Measurements from ENCODE around the gene MSANTD1. TPM values are rescaled to one million over a fixed set of nuclear protein-coding genes. Genes with fewer than 3 reads are reported as not detected.

Gene MSANTD1
- total RNA-seq, 2 donors from 2014 or later: 1.4 to 2.8 TPM

DNA sequence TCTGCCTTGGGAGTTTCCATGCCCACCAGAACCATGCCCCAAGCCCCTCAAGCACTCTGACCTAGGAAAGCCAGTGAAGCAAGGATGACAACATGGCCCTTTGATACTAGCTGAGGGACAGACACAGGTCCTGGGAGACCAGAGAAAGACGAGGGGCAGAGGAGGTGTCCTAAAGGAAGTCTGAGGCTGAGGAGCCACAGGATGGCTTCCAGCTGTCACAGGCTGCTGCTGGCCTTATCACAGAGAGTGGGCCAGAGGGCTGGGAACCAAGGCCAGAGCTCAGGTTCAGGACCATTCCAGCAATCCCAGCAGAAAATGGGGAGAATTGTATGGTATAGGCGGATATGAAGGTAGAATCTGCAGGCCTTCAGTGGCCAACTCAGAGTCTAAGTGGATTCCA is 31.7 kb upstream of the MSANTD1 start:
- no peak for ATAC-seq (ENCODE audit: insufficient number of reproducible peaks, low FRiP score, low read depth)
- no peak overlapping the region for H3K27ac ChIP-seq
- H3K9me3 ChIP-seq: no peaks in the 10 kb centered on the region
- H3K4me3 ChIP-seq: no peak overlapping the region
- no peak for DNase-seq (ENCODE audit: low spot score)
- peaks cover 59% of the 10 kb centered on the region for H3K36me3 ChIP-seq
- TF ChIP-seq, protein P1, sequence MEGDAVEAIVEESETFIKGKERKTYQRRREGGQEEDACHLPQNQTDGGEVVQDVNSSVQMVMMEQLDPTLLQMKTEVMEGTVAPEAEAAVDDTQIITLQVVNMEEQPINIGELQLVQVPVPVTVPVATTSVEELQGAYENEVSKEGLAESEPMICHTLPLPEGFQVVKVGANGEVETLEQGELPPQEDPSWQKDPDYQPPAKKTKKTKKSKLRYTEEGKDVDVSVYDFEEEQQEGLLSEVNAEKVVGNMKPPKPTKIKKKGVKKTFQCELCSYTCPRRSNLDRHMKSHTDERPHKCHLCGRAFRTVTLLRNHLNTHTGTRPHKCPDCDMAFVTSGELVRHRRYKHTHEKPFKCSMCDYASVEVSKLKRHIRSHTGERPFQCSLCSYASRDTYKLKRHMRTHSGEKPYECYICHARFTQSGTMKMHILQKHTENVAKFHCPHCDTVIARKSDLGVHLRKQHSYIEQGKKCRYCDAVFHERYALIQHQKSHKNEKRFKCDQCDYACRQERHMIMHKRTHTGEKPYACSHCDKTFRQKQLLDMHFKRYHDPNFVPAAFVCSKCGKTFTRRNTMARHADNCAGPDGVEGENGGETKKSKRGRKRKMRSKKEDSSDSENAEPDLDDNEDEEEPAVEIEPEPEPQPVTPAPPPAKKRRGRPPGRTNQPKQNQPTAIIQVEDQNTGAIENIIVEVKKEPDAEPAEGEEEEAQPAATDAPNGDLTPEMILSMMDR (IDR thresholded peaks at IDR 0.05): no peak
- no peaks in the 10 kb centered on the region for H3K27me3 ChIP-seq (replicated peaks; ENCODE audit: insufficient read depth)
- H3K4me1 ChIP-seq (ENCODE audit: control insufficient read depth in 1 of 2, low read depth in 2 of 2): no peaks in the 10 kb centered on the region

GRCh38 chr4:3217771-3218170 is 31.2 kb upstream of the MSANTD1 start:
- Histone ChIP-seq H3K36me3 (peaks cover 54% of the 10 kb centered on the region), H3K4me1 (ENCODE audit: control insufficient read depth in 1 of 2, low read depth in 2 of 2) (no peaks in the 10 kb centered on the region), H3K9me3 (no peaks in the 10 kb centered on the region), H3K27me3 (replicated peaks; ENCODE audit: insufficient read depth) (no peaks in the 10 kb centered on the region), H3K27ac (no peak overlapping the region), H3K4me3 (no peak overlapping the region)
- TF ChIP-seq, protein P1 (IDR thresholded peaks at IDR 0.05): no peak
- ATAC-seq (ENCODE audit: insufficient number of reproducible peaks, low FRiP score, low read depth) (no peak), DNase-seq (ENCODE audit: low spot score) (no peak)

GRCh38 chr4:3218824-3219760 is 29.9 kb upstream of the MSANTD1 start:
- Histone ChIP-seq H3K27ac (no peak overlapping the region), H3K4me1 (ENCODE audit: control insufficient read depth in 1 of 2, low read depth in 2 of 2) (no peaks in the 10 kb centered on the region), H3K27me3 (replicated peaks; ENCODE audit: insufficient read depth) (no peaks in the 10 kb centered on the region), H3K4me3 (no peak overlapping the region), H3K36me3 (peaks cover 44% of the 10 kb centered on the region), H3K9me3 (no peaks in the 10 kb centered on the region)
- DNase-seq (ENCODE audit: low spot score): no peak
- ATAC-seq (ENCODE audit: insufficient number of reproducible peaks, low FRiP score, low read depth): no peak
- TF ChIP-seq, protein P1 (IDR thresholded peaks at IDR 0.05): no peak

DNA sequence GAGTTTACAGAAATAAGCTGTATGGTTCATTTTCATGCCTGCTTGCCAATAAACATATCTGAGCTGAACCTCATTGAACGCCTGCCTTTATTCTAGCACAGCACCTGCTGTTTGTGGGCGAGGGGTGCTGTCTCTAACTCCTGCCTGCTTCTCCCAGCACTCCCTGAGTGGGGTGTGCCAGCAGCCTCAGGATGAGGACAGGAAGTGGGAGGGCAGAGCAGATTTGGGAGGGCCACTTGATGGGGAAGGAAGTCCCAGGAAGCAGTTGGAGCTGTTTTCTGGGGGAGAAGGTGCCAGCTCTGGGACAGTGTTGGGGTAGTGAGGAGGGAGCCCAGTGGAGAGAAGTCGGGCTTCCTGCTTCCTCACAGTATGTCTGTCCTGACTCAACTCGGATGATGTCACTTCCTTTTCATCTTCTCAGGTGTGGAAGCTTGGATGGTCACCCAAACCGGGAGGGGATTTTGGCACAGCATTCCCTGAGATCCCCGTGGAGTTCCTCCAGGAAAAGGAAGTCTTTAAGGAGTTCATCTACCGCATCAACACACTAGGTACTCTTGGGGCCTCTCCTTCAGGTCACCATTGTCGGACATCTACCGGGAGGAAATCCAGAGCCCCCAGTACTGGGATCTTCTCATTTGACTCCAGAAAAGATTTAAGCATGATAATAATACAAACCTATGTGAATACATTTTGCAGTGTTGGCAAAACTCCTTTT is 29.0 kb upstream of the MSANTD1 start:
- H3K36me3 ChIP-seq: peaks cover 46% of the 10 kb centered on the region
- H3K27me3 ChIP-seq (replicated peaks; ENCODE audit: insufficient read depth): no peaks in the 10 kb centered on the region
- no peaks in the 10 kb centered on the region for H3K4me1 ChIP-seq (ENCODE audit: control insufficient read depth in 1 of 2, low read depth in 2 of 2)
- H3K9me3 ChIP-seq: no peaks in the 10 kb centered on the region
- no peak overlapping the region for H3K4me3 ChIP-seq
- DNase-seq (ENCODE audit: low spot score): no peak
- no peak overlapping the region for H3K27ac ChIP-seq
- no peak for ATAC-seq (ENCODE audit: insufficient number of reproducible peaks, low FRiP score, low read depth)
- TF ChIP-seq, protein P1 (IDR thresholded peaks at IDR 0.05): no peak

- no peak for ATAC-seq (ENCODE audit: insufficient number of reproducible peaks, low FRiP score, low read depth)
Observed at GRCh38 chr4:3220476-3221183, 28.3 kb upstream of the MSANTD1 start.

More at GRCh38 chr4:3220476-3221183, 28.3 kb upstream of the MSANTD1 start:
- H3K27ac ChIP-seq: no peak overlapping the region
- no peak for DNase-seq (ENCODE audit: low spot score)
- H3K9me3 ChIP-seq: no peaks in the 10 kb centered on the region
- peaks cover 46% of the 10 kb centered on the region for H3K36me3 ChIP-seq
- H3K27me3 ChIP-seq (replicated peaks; ENCODE audit: insufficient read depth): no peaks in the 10 kb centered on the region
- TF ChIP-seq, protein P1 (IDR thresholded peaks at IDR 0.05): no peak
- no peak overlapping the region for H3K4me3 ChIP-seq
- no peaks in the 10 kb centered on the region for H3K4me1 ChIP-seq (ENCODE audit: control insufficient read depth in 1 of 2, low read depth in 2 of 2)
